HG03025 (cell line): ENCODE data around the gene PCP4.

Source experiments
- ATAC-seq: cut with Tn5 transposase; IDR thresholded peaks from one replicate; pipeline ENCODE4 v1.9.1; 2021; ENCODE audit warnings: mild to moderate bottlenecking, moderate library complexity; ENCODE audit not compliant: unreplicated experiment, low FRiP score

The PCP4 gene

DNA sequence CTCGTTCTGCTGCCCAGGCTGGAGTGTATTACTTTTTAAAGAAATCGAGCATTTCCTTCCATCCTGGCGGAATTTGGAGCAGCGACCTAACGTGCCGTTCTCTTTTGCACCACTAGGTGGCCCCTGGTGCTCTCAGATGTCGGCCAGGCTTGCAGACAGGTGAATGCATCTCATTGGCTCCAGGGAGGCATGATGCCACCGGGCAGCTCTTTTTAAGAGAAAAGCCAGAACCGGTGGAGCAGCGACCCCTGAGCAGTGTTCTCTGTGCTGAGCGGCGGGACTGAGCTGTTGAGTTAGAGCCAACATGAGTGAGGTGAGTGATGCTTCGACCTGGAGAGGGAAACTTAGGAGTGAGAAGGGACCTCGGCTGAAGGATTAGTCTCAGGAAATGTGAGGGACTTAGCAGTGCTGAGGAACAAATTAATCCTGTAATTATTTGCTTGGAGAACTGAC is at the start of gene PCP4:
Gene PCP4 (plus strand): TSS at position 241 of the 453 bp plus-strand sequence. CDS start 64 bp downstream, at position 305.
- no peak for ATAC-seq

DNA sequence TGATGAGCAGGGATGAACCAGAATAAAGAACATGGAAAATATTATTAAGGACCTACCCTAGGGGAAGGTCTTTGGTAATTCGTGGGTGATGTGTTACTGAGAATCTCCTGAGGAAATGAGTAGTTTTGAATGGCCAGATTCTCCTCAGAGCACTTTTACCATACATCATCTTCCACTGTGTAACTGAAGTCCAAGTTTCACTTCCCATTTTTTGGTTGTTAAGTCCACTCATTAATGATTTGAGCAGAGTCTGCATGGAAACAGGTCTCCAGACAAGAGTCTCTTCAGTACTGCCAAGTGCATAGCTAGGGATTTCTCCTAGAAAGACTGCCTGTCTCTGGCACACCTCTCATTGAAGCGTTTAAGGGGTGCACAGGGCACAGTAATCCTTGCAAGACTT is 48.7 kb upstream of the PCP4 start:
- no peak for ATAC-seq

DNA sequence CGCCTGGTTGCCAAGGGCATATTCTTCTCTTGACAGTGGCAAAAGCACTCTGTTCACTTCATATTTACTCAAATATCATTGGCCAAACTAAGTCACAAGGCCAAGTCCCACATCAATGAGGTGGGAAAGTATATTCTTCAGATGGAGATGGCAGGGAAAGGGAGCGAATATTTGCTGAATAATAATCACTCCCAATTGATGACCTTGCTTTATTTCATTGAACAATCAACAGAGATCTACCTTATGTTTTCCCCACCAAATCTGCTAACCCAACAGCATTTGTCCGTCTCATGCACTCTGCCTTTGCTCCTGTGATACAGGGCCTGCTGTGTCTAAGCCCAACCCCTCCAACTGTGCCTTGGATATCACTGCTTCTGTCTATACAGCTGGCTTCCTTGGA is 45.2 kb upstream of the PCP4 start:
- ATAC-seq, result no peak

DNA sequence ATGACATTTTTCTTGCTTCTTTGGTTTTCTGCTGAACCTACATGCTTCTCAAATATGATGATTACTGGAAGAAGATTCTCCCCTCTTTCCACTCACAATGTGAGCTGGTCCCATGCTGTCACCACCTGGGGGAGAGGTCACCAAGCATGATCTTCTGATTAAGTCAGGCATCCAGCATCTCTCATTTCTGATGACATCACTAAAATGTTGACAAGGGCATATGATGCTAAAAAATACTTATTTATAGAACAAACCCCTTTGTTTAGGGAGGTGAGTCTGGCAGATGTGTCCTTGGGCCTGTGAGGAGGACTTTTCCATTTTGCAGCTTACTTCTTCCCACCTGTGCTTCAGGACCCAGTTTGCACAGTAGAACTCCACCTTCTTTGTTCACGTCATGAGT is 42.0 kb upstream of the PCP4 start:
- no peak for ATAC-seq

DNA sequence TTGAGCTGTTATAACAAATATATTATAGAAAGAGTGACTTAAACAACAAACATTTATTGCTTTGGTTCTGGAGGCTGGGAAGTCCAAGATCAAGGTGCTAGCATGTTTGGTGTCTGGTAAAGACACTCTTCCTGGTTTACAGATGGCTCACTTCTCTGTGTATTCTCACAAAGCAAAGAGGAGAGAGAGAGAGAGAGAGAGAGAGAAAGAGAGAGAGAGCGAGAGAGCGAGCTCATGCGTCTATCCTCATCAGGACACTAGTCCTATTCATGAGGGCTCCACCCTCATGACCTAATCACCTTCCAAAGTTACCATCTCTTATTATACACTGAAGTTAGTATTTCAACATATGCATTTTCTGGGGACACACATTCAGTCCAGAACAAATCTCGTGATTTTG is 32.7 kb upstream of the PCP4 start:
- ATAC-seq, result no peak

DNA sequence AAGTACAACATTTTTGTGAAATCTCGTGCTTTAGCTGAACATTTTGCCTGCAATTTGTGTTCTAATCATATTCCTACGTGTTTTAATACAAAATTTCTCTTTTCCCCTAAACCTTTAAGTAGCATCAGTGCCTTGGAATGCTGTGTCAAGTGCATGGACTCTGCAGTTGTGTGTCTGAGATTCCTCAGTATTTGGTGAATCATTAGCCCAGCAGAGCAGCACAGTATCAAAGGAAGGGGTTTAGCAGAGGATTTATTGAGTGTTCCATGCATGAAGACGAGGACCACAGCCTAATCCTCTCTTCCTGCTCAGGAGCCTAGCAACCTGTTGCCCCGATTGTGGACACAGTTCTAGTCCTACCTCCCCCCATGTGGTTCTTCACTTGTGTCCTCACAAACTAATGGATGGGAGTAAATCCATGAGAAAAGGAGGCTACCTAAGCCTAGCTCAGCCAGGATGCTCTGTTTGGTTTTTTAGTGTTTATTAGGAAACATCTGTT is 29.3 kb upstream of the PCP4 start:
- ATAC-seq, result no peak

DNA sequence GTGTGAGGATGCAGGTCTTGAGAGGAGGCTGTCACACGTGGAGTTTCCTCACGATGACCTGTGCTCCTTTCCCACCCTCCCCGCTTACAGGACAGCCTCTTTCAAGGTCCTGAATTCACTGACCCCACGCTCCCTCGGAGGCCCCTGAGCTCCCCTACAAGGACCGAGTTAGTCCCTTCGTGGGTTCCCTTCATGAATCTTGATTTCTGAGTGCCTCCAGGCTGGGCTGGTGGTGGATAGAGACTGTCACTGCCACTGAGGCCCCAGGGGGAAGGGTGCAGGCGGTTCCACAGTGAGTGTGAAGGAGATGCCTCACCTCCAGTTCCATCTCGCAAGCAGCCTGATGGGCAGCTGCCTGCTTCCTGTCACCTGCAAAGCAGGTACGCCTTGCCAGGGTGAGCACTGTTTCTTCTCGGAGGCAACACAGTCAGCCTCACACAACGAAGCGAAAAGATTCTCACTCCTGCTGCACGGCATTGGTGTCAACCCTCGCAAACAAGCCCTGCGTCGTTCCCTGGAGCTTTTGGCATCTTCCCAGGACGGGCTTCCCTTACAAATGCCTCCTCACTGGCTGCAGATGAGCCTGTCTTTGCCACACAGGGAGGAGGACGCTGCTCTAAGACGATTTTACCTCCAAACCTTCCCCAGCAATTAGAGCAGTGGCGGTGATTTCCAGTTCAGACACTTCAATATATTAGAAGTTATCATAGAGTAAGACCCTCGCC is 26.7 kb upstream of the PCP4 start:
- ATAC-seq, result no peak

DNA sequence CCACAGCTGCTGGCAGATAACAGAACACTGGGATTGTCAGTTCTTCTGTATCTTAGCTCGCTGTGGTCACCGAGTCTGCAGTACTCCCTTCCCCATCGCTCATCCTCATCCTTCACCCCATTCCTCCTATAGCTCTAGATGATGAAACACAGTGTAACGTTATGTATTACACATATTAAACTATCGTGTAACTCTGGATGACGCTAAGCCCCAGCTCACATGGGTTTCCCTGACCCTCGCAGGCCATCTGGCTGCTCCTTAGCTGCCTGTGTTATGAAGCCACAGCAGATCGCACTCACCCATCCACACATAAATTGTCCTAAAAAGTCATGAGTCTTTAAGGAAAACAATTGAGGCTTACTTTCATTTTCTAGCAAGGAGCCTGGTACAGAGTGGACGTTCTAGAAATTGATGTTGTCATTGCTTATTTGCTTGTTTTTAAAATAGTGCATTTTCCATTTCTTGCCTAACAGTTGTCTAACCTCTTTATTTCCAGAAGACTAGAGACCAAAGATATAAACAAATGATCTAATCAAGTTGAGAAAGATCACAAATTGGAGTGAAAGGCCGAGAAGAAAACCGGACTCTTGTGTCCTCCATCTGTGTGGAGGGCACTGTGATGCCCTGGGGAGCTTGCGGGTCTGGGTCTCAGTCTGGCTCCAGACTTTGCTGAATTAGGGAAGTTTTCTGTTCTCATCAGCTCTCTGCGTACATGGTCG is 24.3 kb upstream of the PCP4 start:
- no peak for ATAC-seq

DNA sequence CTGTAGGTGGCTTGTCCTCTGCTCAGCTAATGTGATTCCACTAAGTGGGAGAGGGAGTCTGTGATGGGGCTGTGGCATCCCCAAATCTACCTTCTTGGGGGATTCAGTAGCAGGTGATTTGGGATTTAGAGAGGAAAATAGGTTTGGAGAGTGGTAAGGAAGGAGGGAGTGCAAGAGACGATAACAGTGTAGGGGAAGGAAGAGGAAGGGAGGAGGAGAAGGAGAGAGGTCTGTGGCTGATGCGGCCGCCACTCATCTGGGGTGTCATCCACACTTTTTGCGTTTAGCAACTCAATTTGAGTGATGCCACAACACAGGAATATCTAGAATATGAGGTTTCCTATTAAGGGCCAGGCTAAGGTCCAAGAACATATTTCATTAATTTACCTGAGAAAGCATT is 23.8 kb upstream of the PCP4 start:
- no peak for ATAC-seq

DNA sequence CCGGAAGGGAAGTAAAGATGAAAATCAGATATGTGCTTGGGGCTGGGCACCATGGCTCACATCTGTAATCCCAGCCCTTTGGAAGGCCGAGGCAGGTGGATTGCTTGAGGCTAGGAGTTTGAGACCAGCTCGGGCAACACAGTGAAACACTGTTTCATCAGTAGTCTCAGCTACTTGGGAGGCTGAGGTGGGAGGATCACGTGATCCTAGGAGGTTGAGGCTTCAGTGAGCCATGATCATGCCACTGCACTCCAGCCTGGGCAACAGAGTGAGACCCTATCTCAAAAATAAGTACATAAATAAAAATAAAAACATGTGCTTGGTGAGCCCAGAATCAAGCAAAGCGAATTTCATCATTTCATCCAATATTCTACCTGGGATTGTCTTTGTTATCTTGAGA is 23.3 kb upstream of the PCP4 start:
- no peak for ATAC-seq

DNA sequence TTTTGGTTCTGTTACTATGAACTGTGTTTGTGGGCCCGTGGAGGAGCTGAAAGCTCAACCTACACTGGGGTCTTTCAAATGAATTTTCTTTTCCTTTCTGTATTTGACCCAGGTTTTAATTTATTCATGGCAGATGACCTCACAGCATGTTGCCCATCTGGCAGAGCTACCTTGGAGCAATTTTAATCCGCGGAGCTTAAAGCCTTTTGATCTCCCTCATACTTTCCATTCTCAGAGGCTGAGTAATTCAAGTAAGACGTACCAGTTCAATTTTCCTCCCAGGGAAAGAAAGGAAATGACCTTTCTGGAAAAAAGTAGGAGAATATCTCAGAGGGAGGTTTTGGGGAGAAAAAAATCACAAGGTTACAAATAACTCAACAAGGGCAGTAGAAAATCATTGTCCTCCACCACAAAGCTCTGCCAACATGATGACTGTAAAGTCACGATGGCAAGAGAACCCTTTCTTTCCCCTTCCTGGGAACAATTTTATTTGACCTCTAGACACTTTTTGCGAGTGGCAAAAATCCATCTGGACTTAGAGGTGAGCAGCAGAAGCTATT is 21.6 kb upstream of the PCP4 start:
- no peak for ATAC-seq

DNA sequence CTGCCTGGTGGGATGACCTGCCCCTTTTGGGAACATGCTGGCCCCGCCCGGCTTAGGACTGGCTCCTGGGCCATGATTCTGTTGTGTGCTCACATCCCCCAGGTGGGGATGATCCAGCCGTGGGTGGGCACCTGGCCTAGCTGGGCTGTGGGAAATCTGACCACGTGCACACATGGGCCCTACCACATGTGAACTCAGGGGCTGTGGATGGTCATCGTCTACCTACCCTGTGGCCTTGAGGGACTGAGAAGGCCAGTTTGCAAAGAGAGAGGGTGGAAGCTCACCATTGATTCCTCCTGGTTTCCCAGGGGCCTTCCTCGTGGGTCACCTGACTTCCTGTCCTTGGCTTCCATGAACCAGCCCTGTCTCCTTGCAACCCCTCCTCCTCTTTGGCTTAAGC is 19.4 kb upstream of the PCP4 start:
- ATAC-seq, result no peak

DNA sequence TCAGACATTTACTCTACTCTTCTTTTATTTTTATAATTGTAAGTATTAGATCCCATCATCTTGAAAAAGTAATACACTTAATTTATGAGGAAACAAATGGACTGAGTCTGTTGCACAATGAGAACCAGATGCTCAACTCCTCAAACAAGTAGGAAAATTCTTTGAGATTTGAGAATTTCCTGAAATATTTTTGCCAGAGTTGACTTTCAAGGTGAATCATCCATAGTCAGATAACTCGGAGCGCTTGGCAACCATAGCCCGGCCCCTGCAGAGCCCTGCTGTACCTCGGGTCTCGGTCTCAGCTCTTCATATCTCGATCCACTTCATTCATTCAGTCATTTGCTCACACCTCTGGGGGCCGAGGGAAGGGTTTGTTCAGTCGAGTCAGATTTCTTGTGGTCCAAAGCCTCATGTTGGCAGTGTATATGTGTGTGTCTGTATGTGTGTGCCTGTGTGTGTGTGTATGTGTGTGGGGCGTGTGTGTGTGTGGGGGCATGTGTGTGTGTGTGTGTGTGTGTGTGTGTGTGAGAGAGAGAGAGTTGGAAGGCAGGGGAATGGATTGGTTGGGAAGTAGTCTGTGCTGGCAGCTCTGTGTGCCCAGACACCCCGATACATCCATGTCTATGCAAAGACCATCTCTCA is 18.1 kb upstream of the PCP4 start:
- no peak for ATAC-seq

DNA sequence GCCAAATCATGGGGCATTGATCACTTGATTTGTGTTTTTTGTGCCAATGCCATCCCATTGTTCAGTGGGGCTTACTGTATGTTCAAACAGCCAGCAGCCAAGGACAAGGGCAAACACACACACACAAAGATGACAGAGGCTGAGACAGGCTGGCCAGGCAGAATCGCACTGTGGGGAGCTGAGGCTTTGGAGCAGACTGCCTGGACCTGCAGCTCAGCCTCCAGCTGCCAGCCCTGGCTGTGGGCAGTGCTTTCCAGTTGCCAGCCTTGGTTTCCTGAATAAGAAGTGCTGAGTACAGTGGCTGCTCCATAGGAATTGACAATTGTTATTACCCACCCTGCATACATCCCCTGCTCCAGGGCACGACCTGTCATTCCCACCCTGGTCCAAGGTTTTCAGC is 16.9 kb upstream of the PCP4 start:
- no peak for ATAC-seq

DNA sequence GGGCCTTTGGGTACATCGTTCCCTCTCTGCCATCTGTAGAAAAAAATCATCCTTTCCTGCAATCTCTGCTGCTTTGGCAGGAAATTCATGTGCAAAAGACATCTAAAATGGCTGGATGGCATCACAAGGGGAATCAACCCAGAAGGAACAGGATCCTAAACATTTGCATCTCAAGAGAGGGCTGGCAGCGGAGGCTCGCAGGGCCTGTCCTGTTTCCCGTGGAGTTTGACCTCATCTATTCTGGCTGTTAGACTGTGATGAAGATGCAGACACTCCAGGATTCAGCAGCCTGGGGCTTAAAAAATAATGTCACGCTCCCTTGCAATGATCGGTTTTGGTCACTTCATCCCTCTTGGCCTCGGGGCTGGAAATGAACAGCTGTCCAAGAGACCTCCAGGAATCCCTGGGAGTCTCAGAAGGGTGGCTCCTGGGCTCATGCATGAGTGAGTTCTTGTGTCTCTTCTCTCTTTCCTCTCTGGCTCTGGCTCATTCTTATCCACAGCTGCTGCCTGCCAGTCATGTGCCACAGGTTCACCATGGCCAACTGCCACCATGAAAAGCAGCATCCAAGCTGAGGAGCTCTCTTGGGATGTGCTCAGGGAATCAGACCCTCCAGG is 16.1 kb upstream of the PCP4 start:
- no peak for ATAC-seq

DNA sequence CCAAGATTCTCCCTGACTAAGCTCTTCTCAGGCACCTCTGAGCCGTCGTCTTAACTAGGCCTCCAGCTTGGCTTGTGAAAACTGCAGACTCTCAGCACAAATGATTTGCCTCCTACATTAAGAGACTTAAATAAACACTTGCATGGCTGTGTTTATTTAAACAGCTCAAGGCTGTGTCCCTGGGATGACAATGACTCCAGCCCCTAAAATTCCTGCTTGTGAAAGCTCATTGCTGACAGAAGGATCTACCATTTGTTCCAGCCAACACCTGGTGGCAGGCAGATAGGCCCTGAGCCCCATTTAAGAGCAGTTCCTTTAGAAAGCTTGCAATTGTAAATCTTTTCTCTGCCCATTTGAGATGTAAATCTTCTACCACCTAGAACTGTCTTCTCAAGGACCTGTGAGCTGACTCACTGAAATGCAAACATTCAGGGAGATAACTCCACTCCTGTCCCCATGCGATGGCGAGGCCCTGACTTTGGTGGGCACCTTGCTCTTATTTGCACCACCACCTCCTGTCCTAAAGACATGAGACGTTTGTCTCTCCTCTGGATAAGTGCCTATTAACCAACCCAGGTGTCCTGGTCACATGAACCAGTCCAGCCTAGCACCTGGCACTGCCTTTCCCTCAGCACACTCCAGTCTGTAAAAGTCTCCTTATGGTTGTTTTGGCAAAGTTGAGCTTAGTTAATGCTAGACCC is 15.1 kb upstream of the PCP4 start:
- no peak for ATAC-seq

DNA sequence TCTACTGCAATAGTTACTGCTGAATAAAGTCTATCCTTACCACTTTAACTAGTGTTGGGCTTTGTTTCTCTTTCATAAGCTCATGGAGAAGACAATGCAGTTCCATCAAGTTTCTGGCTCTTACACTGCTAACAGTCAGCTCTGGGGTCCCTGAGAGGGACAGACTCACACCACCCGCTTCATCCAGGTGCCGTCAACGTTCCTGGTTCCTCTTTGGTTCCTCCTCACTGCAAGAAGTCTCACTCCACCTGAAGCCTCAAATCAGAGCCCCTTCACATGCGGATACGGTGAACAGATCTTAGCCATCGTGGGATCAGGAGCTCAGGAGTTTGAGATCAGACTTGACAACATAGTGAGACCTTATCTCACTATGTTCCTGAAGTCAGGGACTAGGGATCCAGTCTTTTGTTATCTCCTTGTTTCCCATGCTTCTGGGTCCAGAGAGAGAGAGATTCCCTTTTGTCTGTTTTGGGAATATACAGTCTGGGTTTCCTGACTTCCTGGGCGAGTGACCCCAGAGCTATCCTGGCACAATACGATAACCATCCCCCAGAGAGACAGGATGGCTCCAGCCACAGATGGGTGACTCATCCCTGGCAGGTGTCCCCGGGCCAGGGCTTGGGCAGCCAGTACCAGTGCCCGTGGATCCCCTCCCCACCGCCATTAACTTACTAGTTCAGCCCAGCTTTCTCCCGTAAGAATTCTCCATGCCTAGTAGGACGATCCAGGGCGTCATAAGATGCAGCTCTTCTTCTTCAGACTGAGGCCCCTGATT is 14.3 kb upstream of the PCP4 start:
- no peak for ATAC-seq

DNA sequence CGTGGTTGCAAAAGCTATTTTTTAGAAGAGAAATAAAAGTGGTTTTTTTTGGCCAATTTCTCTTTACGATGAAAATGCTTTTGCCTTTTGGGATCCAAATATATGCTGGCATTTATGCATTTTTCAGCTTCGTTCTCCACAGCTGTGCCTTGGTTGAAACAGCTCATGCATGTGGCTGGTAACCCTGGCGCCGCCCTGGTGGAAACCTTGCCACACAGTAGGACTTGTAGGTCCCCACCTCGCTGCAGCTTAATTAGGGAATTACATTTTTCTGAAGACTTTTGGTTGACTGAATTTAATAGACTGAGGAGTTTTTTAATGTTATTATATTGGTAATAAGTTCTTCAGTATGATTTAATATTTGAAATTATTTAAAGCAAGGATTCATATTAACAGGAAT is 12.7 kb upstream of the PCP4 start:
- ATAC-seq, result no peak

DNA sequence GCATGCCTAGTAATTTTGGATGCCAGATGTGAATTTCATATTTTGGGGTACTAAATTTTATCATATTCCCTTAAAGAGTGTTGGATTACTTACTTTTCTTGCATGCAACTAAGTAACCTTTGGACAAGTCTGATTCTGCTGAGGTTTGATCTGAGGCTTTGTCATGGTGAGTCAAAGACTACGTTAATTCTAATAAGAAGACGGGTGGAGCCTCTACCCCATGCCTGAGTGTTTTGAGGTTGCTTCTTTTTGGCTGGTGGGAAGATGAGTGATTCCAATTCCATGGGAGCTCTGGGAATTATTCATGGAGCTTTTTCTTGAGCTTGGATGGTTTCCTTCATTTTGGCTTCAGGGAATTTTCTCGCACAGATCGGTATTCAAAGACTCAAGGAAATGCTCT is 11.6 kb upstream of the PCP4 start:
- ATAC-seq, result no peak
